LNCaP clone FGC (cell line): ENCODE data around the gene ALAS1.

Source experiments
- DNase-seq: peaks from one replicate; pipeline ENCODE4 v3.0.0-alpha.2; 2011; ENCODE audit warnings: low read depth
- H3K4me3 ChIP-seq: 2 replicates; pipeline ENCODE4 v1.5.1; 2011; ENCODE audit warnings: mild to moderate bottlenecking, low read depth, low read length, control low read depth
- CTCF ChIP-seq: IDR thresholded peaks from 2 replicates; pipeline ENCODE4 v1.5.1; 2012; ENCODE audit warnings: mild to moderate bottlenecking; ENCODE audit not compliant: control insufficient read depth, insufficient read depth; ENCODE audit errors: extremely low read depth

The ALAS1 gene

GRCh38 chr3:52238761-52239701 is 41.1 kb downstream of the ALAS1 start, which contains the start of gene TWF2:
TSS of gene TWF2 (minus strand) at chr3:52239158. CDS start at chr3:52239016, 142 bp downstream.
- DNase-seq: no peak

GRCh38 chr3:52240059-52240885 is 42.3 kb downstream of the ALAS1 start:
- DNase-seq: peak; percentile 67
- no peak for TF ChIP-seq CTCF
- H3K4me3 ChIP-seq: peak overlapping the region; percentile 91

More at GRCh38 chr3:52238761-52239701, 41.1 kb downstream of the ALAS1 start, which contains the start of gene TWF2:
- TF ChIP-seq CTCF: peak; percentile 28
- peak within 1 kb of the TSS; percentile 91 for H3K4me3 ChIP-seq

- no peak overlapping the region for H3K4me3 ChIP-seq
- DNase-seq: no peak
- TF ChIP-seq CTCF: no peak
Measured at GRCh38 chr3:52240886-52241370, 43.0 kb downstream of the ALAS1 start.

GRCh38 chr3:52242039-52242438 is 44.1 kb downstream of the ALAS1 start:
- no peak for DNase-seq
- no peak for TF ChIP-seq CTCF
- no peak overlapping the region for H3K4me3 ChIP-seq

- DNase-seq: no peak
- no peak for TF ChIP-seq CTCF
- no peak overlapping the region for H3K4me3 ChIP-seq
Measured at GRCh38 chr3:52243791-52244628, 46.0 kb downstream of the ALAS1 start.
